ENCODE data around the gene POLDIP2. TPM values are rescaled to one million over a fixed set of nuclear protein-coding genes. Genes with fewer than 3 reads are reported as not detected.
A peak's percentile ranks its signal among the peaks of the same experiment; 100 is the strongest.

Gene POLDIP2
- total and polyA plus RNA-seq, 8 donors, result 56.0 to 76.8 (median 63.1) TPM

- ATAC-seq, result no peak
- peaks cover 0 to 52% of the 10 kb centered on the region in 2 donors for H3K36me3 ChIP-seq
- DNase-seq, result no peak
- H3K9me3 ChIP-seq, result no peaks in the 10 kb centered on the region
- no peak overlapping the region for H3K27ac ChIP-seq
- TF ChIP-seq, protein P1, sequence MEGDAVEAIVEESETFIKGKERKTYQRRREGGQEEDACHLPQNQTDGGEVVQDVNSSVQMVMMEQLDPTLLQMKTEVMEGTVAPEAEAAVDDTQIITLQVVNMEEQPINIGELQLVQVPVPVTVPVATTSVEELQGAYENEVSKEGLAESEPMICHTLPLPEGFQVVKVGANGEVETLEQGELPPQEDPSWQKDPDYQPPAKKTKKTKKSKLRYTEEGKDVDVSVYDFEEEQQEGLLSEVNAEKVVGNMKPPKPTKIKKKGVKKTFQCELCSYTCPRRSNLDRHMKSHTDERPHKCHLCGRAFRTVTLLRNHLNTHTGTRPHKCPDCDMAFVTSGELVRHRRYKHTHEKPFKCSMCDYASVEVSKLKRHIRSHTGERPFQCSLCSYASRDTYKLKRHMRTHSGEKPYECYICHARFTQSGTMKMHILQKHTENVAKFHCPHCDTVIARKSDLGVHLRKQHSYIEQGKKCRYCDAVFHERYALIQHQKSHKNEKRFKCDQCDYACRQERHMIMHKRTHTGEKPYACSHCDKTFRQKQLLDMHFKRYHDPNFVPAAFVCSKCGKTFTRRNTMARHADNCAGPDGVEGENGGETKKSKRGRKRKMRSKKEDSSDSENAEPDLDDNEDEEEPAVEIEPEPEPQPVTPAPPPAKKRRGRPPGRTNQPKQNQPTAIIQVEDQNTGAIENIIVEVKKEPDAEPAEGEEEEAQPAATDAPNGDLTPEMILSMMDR (IDR thresholded peaks at IDR 0.05), result no peak
- H3K4me1 ChIP-seq, result peaks cover under 1 to 46% of the 10 kb centered on the region in 2 donors
- H3K4me3 ChIP-seq, result no peak overlapping the region
- peaks cover 0 to under 1% of the 10 kb centered on the region in 2 donors for H3K27me3 ChIP-seq
- intact Hi-C loops (cut with DNase I), result no loop called here
These were observed 42.5 kb upstream of the POLDIP2 start for GRCh38 chr17:28399808-28400207.

GRCh38 chr17:28398280-28398981 is 41.1 kb upstream of the POLDIP2 start:
- Histone ChIP-seq H3K36me3 (peaks cover 0 to 52% of the 10 kb centered on the region in 2 donors), H3K4me1 (peaks cover 0 to 32% of the 10 kb centered on the region in 2 donors), H3K27me3 (no peaks in the 10 kb centered on the region), H3K9me3 (no peaks in the 10 kb centered on the region), H3K4me3 (no peak overlapping the region), H3K27ac (no peak overlapping the region)
- intact Hi-C loops (cut with DNase I), result no loop called here
- ATAC-seq (peak; percentile 43), DNase-seq (no peak)
- TF ChIP-seq, protein P1 (IDR thresholded peaks at IDR 0.05), result no peak

DNA sequence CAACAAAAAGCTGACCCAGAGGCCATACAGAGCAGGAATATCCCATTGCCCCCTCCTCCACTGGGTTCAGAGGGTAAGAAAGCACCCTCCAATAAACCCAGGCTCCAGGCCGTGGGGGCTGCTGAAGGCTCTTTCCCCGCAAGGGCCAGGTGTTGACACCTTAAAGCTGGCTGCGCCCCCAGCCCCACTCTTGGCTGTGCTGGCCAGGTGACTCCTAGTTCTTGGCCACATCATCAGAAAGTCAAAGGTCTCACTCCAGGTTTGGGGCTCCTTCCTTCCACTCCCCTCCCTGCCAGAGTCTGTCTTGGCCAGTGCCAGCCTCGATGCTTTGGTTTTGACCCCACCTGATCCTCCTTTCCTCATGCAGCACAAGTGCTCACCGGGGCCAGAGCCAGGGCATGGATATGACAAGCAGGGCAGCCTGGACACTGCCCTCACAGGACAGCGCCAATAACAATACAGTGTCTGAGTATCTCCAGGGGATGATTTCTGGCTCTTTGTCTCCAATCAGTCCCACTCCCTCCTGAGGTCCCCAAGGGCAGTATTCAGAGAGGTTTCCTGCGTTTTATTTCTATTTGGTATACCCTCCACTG is 40.5 kb upstream of the POLDIP2 start:
- Histone ChIP-seq H3K27me3 (no peaks in the 10 kb centered on the region), H3K9me3 (no peaks in the 10 kb centered on the region), H3K4me1 (peaks cover 0 to 27% of the 10 kb centered on the region in 2 donors), H3K4me3 (no peak overlapping the region), H3K27ac (no peak overlapping the region), H3K36me3 (peaks cover 0 to 50% of the 10 kb centered on the region in 2 donors)
- ATAC-seq, result no peak
- DNase-seq, result no peak
- intact Hi-C loops (cut with DNase I), result no loop called here
- TF ChIP-seq, protein P1 (IDR thresholded peaks at IDR 0.05), result no peak

- H3K27ac ChIP-seq, result no peak overlapping the region
These were observed 39.9 kb upstream of the POLDIP2 start for GRCh38 chr17:28397275-28397674.

More at GRCh38 chr17:28397275-28397674, 39.9 kb upstream of the POLDIP2 start:
- no peak for DNase-seq
- ATAC-seq, result no peak
- Histone ChIP-seq H3K9me3 (no peaks in the 10 kb centered on the region), H3K27me3 (no peaks in the 10 kb centered on the region), H3K4me1 (peaks cover 0 to 22% of the 10 kb centered on the region in 2 donors), H3K4me3 (no peak overlapping the region), H3K36me3 (peaks cover 0 to 49% of the 10 kb centered on the region in 2 donors)
- intact Hi-C loops (cut with DNase I), result no loop called here
- TF ChIP-seq, protein P1 (IDR thresholded peaks at IDR 0.05), result no peak
